Posterior vena cava (tissue), 2 donors: ENCODE measurements around the gene RNU5B-1. TPM values are rescaled to one million over a fixed set of nuclear protein-coding genes. Genes with fewer than 3 reads are reported as not detected.

Source experiments
- DNase-seq: peaks from one replicate; pipeline ENCODE4 v3.0.0-alpha.2; 2020; ENCODE audit warnings: low spot score
- intact Hi-C, 2 donors: fragments of 100-400 bp; cut with DNase I; formaldehyde crosslinking; loops; one replicate each; pipeline versions ENCODE4 v1.14.1 to v1.14.2; 2022 to 2023
- total RNA-seq, 2 donors: library from RNA; stranded (reverse); fragmentation: NEBNext Ultra II Directional; extraction: Animal tissue kit (Norgen Biotek cat#: 25700); gene quantifications; one replicate each; pipeline ENCODE4 v1.2.1, GENCODE V29; 2021
- donor health status: DM: yes; HTN: yes; CAD: no.
- donor health status: DM: yes; HTN: yes; CAD: no.

Gene RNU5B-1
- total RNA-seq, 2 donors from 2014 or later, result 95.0 to 102 TPM

GRCh38 chr15:65323071-65323511 lies 18.6 kb downstream of the RNU5B-1 start:
- DNase-seq, result no peak
- intact Hi-C loops, result no loop called here

DNA sequence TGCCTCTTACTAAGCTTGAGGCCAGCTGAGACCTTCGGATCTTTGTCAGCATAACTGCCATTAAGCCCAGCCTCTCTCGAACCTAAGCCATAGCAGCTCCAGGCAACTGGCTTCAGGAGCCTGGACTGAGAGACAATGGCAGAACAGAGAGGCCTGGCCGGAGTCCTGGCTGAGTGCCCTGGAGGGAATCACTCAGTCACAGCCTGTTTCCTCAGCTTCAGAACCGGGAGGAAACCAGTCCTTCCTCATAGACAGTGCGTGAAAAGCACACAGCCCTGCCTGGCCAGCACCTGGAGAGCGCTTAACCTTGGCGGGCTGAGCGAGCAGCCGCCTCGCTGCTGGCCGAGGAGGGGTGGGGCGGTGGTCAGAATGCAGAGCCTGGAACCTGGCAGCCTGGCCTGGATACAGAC lies 21.6 kb downstream of the RNU5B-1 start:
- intact Hi-C loops, result no loop called here
- DNase-seq, result no peak

GRCh38 chr15:65326818-65327217 lies 22.3 kb downstream of the RNU5B-1 start:
- intact Hi-C loops, result no loop called here
- DNase-seq, result no peak

- intact Hi-C loops, result no loop called here
- peak; percentile 37 for DNase-seq
Measured at GRCh38 chr15:65327651-65328393, 23.3 kb downstream of the RNU5B-1 start.

- peak; percentile 75 for DNase-seq
- intact Hi-C loops, result no loop called here
Measured at GRCh38 chr15:65328506-65329287, 24.2 kb downstream of the RNU5B-1 start.

DNA sequence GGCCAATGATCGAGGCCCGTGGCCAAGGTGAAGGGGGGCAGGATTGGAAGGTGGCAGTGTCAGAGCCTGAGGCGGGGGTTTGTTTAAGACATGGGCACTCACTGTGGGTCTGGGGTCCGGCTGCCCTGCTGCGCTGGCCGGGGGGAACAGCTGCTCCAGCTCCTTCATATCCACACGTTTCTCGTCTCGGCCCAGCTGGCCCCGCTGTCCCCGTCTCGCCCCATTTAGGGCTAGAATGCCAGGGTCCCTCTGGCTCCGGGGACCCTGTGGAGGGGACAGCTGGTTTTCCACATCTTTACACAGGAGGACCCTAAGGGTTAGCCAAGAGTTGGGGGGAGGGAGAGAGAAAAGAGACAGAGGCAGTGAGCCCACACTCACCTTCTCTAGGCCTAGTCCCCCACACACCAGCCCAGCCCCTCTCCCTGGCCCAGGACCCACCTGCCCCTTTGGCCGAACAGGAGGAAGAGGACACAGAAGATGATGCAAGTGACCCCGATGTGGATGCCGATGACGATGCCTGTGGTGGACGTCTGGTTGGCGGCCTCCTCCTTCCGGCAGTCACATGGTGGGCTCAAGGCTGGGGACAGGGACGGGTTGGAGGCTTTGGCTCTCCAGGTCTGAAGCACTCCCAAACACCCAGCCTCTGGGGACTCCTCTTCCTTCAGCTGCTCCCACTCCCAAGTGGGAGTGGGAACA lies 25.0 kb downstream of the RNU5B-1 start:
- intact Hi-C loops, result no loop called here
- peak; percentile 60 for DNase-seq

DNA sequence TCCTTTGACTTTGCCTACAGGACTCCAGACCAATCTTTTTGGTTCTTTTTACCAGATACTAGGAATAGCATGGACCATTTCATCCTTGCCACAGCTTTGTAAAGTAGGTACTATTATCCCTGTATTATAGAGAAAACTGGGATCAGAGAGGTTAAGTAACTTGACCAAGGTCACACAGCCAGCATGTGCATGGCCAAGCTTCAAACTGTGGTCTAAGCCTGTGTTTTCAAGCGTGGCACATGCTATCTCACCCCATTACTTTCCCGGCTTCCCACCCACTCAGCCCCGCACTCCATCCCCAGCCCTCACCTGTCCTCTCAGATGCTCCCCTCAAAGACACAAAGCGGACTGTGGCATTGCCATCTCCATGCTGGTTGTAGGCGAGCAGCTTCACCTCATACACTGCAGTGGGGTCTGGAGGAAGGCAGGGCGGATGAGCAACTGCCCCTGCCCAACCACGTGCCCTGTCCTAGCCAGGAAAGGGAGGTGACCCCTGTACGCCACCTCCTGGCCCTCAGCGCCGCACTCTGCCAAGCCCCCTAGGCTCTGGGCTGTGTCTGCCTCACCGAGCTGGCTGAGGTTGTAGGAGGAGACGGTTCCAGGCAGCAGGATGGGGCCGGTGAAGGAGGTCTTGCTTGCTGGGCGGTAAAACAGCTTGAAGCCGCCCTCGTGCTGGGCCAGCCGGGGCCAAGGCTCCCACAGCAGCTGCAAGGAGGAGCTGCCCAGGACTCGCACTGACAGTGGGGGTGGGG lies 25.7 kb downstream of the RNU5B-1 start:
- intact Hi-C loops, result no loop called here
- peak; percentile 68 for DNase-seq

- intact Hi-C loops, result no loop called here
- DNase-seq, result peak; percentile 76
Measured at GRCh38 chr15:65330934-65331645, 26.6 kb downstream of the RNU5B-1 start.

DNA sequence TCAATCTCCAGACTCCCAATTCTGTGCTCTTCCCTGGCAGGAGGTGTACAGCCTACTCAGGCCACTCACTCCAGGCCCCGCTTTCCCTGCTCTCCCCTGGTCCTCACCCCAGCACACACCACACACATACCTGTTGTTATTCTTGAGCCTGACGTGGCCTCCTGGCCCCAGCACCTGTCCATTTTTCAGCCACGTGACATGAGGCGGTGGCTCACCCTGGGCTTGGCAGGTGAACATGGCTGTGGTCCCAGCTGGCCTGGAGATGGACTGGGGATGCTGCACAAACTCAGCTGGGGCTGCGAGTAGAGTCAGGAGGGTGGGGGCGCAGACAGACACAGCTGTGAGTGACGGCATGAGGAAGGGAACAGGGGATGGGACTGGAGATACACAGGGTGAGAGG lies 27.3 kb downstream of the RNU5B-1 start:
- intact Hi-C loops, result no loop called here
- DNase-seq, result peak; percentile 63

DNA sequence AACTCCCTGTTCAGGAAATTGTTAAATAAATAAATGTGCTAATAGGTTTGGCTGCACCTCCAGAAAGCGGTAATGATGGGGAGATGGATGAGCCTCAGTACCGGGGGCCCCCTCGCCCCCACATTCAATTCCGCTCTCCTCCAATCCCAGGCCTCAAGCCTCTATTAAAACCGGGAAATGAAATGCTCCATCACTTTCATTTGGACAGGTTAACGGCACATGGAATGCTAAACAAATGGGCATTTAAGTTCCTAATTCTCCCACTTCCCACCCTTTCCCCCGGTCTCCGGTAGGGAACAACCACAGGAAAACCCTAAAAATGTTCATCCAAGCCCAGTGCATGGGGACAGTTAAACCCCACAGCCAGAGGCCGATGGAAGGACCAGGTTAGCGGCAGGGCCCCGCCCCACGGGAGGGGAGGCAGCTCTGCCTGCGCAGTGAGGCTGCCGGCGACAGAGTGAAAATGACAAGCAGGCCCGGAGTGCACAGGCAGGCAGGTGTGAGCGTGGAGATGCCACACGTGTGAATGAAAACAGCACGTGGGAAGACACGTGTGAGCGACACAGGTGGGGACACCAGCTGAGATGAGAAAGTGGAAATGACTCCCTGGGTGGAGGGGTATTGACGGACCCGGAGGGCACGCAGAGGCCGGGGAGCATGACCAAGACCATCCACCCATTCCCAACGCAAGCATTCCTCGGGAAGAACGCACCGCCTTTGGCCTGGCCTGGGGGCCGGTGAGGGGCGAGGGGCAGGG lies 28.1 kb downstream of the RNU5B-1 start:
- peak; percentile 41 for DNase-seq
- intact Hi-C loops, result no loop called here

- DNase-seq, result peak; percentile 41
- intact Hi-C loops, result no loop called here
Measured at GRCh38 chr15:65333148-65333820, 28.8 kb downstream of the RNU5B-1 start.

- DNase-seq, result peak; percentile 57
- intact Hi-C loops, result no loop called here
Measured at GRCh38 chr15:65333856-65334255, 29.4 kb downstream of the RNU5B-1 start.

DNA sequence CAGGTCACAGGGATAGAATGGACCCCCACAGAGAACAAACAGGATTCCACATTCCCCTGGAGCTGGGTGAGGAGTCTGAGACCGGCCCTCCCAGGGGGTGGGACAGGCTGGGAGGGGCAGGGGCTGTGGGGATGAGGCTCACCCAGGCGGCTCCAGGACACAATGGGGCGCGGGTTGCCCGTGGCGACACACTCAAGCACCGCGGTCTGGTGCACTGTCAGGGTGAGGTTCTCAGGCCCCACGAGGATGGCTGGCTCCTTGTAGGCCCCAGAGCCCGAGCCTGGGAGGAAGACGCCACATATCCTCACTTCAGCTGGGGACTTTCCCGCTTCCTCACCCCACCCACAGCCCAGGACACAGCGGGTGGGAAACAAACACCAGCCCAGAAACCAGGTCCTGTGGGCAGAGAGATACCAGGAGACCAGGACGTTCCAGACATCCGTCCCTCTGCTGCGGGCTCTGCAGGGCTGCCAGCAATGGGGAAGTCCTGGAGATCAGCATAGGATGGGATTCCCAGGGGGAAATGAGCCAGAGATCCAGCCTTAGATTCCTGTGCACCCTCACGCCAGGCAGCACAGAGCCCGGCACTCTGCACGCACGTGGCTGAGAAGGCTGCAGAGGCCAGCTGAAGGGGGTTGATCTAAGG lies 30.2 kb downstream of the RNU5B-1 start:
- intact Hi-C loops, result no loop called here
- DNase-seq, result peak; percentile 58

- intact Hi-C loops, result no loop called here
Measured at GRCh38 chr15:65335278-65336055, 31.0 kb downstream of the RNU5B-1 start.

GRCh38 chr15:65336493-65337435 lies 32.3 kb downstream of the RNU5B-1 start:
- intact Hi-C loops, result no loop called here
- peak; percentile 38 for DNase-seq

More at GRCh38 chr15:65335278-65336055, 31.0 kb downstream of the RNU5B-1 start:
- peak; percentile 24 for DNase-seq
